DMS114 treated with DMSO at 0.1 percent for 48 hours (cell line): ENCODE data around the gene CDH13.

Experiments used
- DNase-seq: peaks from one replicate; lab custom pipeline; 2025; ENCODE audit not compliant: unreplicated experiment; lab: John Stamatoyannopoulos, UW

CDH13 gene

DNA sequence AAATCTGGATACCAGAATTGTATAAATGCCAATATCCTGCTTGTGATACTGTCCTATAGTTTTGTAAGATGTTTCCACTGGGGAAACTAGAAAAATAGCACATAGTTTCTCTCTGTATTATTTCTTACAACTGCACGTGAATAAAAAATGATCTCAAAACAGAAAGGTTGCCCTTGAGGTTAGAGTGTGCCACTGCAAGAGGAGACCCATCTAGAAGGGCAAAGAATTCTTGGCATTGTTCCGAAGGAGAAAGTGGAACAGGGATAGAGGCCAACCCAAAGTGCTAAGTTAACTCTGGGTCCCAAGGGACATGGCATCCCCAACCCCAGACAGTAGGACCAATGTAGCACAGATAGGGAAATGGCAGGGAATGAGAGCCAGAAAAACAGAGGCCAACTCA is 703.5 kb downstream of the CDH13 start:
- DNase-seq = no peak

DNA sequence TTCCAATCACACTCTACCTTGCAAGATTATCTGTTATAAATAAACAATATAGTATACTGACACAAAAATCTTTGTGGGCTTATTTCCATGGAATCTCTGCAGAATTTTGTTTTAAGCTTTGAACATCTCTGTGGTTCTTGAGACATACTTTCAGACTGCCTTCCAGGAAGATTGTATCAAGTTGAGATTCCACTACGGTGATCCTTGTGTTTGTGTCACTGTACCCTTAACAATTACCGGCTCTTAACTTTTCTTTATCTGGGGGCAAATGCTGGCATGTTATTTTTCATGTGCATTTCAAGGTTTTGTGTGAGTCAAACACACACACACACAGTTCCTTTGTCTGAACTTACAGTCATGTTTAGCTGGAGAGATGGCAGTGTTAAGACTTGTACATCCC is 708.3 kb downstream of the CDH13 start:
- DNase-seq = no peak

DNA sequence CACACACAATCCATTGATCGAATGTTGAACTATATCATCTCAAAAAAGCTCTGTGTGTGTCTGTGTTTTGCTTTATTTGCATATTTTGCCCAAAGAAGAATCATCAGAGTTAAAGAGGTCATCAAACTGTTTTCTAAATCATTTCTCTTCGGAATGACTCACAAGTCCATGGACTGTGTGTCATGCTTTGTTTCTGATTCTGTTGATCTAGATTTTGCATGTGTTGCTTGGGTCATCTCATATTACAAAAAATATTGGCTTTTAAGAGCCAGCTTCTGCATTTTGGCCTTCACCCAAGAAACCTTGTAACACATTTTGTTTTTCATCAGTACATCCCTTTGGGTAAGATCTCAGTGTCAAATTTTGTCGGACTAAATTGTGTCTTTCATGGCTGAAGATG is 709.8 kb downstream of the CDH13 start:
- no peak for DNase-seq

DNA sequence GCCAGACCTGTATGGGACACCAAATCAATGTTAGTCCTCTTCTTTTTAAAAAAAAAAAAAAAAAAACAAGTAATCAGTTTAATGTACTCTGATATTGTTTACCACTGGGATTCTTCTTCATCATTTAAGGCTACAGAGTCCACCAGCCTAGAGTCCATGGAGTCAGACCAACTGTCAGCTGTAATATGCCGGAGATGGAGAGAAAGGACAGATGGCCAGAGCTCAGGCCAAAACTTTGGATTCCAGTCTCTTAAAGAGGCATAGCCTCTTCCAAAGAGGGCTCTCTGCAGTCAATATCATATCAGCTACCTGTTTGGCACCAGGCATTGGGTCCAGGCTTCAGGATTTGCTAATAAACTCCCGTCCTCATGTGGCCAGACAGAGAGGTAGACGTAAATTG is 711.4 kb downstream of the CDH13 start:
- DNase-seq = no peak

DNA sequence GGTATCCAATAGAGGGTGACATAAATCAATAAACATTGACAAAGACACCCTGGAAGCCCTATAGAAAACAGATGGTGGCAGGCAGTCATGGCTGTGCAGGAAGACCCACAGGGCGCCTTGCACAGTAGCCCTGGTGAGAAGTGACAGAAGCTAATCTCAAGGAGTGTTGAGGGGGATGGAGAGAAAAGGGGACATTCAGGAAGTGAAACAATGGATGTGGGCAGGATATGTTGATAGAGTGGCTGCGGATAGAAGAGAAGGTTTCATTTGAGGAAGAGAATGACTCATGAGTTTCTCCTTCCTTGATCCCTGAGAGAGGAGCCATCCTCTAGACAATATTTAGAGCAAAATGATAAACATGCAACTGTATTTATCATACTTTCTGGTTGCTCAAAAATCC is 712.2 kb downstream of the CDH13 start:
- no peak for DNase-seq

DNA sequence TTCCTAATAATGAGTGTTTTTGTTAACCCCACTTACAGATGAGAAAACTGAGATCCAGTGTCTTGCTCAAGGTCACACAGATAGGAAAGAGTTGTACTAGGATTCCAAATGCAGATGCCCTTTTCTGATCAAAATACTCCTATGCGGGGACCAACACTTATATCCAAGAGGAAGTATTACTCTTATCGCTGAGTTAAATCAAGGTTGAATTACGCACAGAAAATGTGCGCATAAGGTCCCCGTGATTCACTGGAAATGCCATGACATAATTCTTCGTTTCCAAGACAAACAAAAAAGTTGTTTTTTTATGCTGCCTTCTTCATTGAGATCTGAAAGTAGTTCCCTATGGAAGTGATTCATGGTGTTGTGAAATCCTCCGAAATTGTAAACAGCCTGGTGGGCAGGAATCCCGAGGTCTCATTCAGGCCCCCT is 717.2 kb downstream of the CDH13 start:
- DNase-seq = no peak

DNA sequence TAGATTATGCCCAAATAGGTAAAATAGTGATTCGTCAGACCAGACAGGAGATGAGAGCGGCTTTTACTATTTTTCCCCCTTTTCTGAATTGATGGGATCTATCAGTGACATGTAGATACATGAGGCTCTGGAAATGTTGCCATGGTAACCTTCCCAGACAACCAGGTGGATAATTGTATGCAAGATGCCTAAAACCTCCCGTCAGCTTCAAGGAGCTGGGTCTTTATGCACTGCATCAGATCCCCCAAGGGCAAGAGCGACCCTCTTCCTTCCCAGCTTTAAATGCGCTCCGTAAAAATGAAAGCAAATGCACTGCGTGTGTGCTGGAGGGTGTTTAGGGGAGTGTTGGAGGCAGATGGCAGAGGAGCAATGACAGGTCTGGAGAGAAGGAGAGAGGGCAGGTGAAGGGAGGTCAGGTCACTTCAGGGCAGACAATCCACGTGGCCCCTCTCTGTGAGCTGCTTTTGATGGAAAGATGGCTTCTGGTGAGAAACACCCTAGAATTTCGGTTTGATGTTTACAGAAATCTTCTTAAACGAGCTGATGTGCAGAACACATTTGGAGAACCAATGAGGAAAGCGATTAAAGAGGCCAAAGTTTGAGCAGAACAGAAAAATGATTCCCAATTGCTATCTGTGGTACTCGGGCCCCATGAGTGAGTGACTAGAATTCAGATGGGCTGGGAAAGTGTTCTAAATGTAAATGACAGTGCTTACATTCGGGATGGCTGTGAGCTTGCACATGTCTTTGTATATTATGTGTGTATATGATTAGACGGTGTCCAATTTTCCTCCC is 719.3 kb downstream of the CDH13 start:
- DNase-seq = no peak

DNA sequence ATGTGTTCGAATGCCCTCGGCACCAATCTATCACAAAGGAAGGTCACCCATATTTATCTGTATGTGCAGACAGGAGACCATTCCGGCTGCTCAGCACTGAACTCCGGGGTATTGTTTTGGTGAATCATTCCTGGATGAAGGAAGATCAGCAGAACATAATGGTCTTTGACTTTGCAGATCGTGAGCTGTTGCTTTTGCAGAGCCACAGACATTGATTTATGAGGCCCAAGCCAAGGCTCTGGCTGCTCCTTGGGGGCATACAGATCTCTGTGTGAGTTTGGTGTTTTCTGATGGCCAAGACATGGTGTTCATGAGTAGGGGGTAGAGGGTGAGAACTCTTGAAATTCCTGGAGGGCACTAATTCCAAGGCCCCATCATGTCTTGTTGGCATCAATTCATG is 722.2 kb downstream of the CDH13 start:
- DNase-seq = no peak

DNA sequence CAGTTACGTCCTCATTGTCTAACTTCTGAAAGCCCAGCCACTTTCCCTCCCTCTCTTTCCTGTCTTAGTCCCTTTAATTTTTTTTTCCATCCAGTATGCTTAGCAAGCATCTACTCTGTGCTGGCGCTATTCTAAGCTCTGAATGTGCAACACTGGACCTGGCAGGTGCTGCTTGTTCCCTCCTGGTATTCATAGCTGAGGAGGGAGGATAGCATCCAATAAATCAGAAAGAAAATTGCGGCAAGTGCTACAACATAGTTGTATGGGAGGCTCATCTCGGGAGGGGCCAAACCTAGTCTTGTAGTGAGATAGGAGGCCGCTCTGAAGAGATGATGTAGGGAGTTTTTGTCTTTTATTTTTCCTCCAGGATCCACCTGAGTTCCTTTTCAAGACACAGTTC is 723.7 kb downstream of the CDH13 start:
- DNase-seq = no peak

DNA sequence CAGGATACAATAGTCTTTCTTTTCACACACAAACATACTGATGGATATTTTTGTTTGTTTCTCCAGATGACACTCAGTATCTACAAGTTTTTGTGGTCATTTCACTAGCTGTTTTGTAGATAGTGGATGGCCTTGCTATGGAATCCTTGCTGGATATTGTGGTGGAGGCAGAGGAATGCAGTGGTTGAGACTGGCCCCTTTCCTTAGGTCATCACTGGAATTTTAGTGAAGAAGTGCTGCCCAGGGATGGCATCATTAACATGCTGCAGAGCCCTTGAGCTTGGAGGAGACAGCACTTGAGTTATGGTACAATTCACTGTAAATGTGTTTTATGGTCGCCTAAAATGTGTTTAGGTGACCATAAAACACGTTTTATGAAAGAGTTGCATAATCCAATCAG is 725.1 kb downstream of the CDH13 start:
- no peak for DNase-seq

DNA sequence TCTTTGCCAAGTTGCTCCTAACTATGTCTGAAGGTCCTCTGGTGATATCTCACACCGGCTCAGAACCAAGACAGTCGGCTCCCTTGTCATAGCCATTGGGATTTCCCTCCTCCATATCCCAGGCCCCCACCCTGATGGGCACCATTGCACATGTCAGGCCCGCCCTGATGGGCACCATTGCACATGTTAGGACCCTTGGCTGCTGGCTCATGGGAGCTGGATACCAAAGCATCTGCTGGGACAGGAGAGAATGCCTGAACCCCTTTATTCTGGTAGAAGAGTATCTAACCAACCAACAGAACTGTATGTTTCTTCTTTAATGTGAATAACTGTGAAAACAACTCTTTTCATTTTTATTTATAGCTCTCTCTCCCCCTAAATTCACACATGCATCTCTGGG is 726.5 kb downstream of the CDH13 start:
- DNase-seq = no peak

DNA sequence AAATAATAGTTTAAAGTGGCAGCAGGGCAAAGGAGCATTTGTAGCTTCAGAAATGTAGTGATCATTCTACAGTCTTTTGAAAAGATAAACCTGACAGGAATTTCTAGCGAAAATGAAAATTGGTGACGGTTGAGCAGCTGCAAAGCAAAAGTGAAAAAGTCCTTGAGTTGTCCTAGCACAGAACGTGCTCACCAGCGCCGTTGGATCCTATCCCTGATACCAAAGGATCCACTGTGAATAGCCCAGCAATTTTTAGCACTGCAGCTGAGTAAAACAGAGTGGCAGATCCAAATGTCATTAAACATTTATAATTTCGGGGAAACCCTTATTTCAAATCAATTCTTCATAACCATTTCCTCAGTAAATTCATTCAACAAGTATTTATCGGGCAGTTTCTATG is 727.2 kb downstream of the CDH13 start:
- DNase-seq = no peak

DNA sequence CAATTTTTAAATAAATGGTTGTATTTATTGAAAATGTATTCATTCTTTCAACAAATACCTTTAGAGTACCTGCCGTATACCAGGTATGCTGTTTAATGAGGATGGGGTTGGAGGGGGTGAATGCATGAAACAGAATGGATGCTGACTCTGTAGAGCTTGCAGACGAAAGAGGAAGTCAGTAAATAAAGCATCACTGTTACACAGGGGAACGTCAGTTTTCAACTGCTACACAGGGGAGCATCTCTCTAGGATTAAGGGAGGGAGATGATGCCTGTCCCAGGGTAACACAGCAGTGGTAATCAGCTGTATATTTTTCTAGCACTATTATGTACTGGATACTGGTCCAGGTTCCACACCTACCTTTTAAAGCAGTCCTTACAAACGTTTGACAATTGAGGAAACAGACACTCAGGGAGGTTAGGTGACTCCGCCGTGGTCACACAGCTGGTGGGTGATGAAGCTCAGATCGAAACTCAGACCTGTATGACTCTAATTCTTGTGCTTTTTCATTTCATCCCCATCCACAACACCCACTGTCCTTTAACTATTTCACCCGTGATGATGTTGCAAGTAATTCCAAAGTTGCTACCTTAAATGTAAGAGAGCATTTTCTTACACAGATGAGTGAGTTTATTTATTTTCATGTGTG is 728.9 kb downstream of the CDH13 start:
- DNase-seq = no peak

DNA sequence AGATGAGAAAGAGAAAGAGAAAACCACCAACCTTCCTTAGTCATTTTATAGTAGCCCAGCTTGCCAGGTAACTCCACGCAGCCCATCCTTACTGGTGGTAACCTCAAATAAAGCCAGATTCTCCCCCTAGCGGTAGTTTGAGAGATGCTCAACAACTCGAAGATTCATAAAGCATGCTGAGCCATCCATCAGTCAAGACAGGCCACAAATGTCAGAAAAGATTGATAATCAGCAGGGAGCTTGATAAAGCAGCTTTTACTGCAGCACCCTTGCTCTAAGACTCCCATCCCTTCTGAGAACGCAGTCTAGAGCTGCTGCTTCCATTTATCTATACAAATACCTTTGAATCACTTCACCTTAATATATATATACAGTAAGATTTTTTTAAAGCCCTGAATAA is 729.5 kb downstream of the CDH13 start:
- DNase-seq = peak; percentile 22

DNA sequence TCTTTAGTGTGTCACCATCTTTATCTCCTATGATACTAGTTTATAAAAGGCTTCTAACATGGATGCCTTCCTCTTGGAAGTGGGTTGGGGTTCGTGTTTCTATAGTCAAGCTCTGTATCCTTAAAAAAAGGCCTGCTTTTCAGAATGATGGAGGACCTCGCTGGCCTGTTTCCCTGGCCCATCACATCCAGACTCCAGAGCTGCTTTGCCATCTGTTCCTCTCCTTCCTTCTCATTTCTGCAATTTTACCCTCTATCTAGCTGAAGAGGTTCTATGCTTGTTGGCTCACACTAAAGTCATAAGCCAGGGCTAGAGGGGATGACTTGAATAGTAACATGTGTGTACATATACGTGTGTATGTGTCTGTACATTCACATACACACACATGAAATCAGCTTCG is 730.2 kb downstream of the CDH13 start:
- no peak for DNase-seq

DNA sequence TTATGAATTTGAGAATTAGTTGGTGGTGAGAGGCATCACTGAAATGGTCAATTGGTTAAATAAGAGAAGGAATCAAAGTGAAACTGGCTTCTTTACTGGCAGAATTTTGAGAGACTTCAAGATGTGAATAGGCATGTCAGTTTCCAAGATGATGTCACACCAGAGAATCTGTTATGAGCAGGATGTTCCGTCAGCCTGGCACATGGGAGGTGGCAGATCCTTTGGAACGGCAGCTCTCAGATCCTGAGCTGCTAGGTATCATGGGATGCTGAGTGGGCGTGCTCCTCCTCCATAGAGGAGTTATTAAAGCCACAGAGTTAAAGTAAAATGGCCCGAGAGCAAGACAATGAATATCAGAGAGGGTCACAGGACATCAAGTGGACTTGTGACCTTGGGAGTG is 736.8 kb downstream of the CDH13 start:
- DNase-seq = no peak

DNA sequence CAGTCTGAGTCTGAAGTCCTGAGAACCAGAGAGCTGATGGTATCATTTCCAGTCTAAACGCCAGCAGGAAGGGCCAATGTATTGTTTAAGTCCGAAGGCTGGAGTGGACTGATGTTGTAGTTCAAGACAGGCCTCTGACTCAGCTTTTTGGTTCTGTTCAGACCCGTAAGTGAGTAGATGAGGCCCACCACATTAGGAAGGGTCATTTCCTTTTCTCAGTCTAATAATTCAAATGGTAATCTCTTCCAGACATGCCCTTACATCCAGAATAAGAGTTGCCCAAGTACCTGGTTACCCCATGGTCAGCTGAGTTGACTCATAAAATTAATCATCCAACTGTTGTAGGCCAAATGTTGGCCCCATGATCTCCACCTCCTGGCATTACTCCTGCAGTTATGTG is 738.4 kb downstream of the CDH13 start:
- DNase-seq = no peak

DNA sequence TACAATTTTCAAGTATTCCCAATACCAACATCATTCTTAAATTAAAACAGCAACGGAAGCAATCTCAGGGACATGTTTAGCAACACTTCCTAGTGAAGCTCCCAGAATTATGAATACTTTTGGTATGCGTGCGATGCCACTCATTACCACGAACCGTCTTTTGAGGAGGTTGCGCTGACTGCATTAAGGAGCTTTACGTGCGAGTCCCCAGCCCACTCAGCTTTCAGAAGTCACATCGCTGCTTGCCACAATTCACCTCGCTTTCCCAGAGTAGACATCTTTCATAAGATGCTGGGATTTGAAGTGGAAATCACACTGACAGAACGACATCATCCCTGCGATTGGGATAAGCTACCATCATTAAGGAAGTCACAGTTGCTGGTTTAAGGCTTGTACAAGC is 739.5 kb downstream of the CDH13 start:
- DNase-seq = no peak

DNA sequence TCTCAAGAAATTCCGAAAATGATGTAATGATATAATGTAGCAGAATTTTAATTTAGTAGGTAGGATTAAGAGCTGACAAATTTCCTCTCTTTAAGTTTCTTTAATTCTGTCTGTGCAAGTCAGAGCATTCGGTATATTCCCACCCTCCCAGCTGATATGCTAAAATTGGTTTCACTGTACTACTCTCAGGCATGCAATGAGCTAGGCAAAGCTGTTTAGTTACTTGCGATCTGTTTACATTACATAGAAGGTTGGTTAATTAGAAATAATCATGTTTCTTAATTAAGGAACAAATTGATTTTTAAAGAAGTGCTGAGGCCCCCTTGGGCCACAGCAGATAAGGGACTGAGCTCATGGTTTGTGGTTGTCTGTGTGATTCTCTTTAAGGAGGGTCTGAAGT is 748.2 kb downstream of the CDH13 start:
- no peak for DNase-seq

DNA sequence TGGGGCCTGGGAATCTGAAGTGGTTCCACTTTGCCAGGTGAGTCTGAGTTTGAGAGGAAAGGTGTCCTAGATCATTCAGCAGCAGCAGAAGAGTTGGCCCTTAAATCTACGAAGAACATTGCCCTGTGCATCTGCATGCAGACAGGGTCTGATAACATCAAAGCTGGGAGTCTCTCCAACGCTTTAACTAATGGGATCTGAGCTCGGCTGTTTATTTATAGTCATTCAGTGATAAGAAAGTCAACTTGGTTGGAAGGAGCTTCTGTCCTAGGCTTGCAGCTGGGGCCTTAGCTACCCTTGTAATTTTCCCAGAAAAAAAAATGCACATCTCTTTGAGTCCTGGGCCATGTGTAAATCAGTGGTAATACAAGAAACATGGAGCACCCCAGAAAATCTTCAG is 763.0 kb downstream of the CDH13 start:
- no peak for DNase-seq

DNA sequence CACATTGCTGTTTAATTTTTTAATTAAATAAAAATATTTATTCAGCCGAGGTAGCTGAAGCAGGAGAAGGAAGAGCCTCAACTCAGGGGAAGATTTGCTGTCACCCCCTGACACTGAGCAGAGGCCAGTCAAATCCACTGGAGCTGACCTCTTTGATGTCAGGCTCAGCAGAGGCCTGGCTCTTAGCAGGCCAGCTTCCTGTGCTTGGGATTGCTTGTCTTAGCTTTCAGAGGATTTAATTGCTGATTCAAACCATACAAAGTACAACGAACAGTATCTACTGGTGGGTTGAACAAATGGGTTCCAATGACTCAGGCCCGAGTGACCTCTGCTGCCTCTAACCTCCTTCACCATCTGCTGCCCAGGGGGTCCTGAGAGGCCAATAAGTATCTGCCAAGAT is 764.0 kb downstream of the CDH13 start:
- DNase-seq = no peak

DNA sequence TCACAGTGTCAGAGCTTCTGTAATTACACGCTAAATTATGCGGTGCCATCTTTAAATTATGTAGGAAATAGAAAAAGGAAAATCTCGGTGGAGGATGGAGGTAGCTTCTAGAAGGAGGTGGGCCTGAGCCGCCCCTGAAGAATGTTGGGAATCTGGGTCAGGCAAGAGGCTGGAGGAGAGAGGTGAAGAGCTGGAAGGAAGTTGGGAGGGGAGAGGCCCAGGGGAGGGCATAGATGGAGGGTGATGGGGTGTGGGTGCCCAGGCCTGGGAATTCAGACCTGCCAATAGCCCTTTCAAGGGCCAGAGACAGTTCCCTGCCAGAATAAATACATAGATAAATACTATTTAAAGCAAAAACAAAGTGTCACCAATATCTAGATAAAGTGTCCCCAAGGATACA is 766.0 kb downstream of the CDH13 start:
- DNase-seq = no peak
